HG02798 (cell line): ENCODE results near the gene RGS10.

Experiments used
- ATAC-seq: cut with Tn5 transposase; IDR thresholded peaks from one replicate; pipeline ENCODE4 v1.9.1; 2021; ENCODE audit warnings: mild to moderate bottlenecking; ENCODE audit not compliant: unreplicated experiment, poor library complexity

RGS10 gene

DNA sequence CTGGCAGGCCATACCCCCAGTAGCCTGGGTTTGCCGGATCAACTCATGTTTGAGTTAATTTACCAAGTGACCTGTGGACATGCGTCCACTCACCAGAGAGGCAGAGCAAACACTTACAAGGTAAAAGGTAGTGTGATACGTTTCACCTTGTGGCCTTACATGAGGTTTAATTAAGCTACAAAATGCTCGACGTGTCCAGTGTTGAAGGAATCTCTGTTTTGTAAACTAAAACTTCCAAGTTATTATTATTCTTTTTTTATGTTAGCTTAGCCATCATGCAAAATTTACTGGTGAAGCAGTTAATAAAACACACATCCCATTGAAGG, 42.9 kb downstream of the RGS10 start:
- no peak for ATAC-seq

GRCh38 chr10:119498889-119499676, 43.4 kb downstream of the RGS10 start:
- ATAC-seq, result no peak

GRCh38 chr10:119497243-119497642, 45.3 kb downstream of the RGS10 start:
- no peak for ATAC-seq

- peak; percentile 87 for ATAC-seq
Measured at GRCh38 chr10:119496273-119496672, 46.2 kb downstream of the RGS10 start.

- no peak for ATAC-seq
Measured at GRCh38 chr10:119495545-119495944, 47.0 kb downstream of the RGS10 start.

DNA sequence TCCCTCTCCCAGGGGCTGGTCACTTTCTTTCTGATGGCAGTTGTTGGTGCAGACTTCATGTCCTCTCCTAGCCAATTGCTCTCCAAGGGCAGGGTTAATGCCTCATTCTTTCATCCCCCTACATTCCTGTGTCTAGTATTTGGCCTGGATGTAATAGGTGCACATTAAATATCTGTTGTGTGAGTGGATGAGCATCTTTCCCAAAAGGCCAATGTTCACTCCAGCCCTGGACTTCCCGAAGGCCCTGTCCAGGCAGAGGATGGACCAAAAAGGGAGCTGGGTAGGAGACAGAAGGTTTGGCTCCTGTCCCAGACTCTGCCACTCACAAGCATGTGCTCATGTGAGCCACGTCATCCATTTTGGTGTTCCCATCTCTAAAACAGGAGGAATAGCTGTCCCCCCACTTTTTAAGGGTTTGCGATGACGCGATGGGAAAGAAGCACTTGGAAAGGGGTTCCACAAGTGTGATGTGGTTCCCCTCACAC, 47.5 kb downstream of the RGS10 start:
- no peak for ATAC-seq

- no peak for ATAC-seq
Measured at GRCh38 chr10:119494236-119495020, 48.1 kb downstream of the RGS10 start.

DNA sequence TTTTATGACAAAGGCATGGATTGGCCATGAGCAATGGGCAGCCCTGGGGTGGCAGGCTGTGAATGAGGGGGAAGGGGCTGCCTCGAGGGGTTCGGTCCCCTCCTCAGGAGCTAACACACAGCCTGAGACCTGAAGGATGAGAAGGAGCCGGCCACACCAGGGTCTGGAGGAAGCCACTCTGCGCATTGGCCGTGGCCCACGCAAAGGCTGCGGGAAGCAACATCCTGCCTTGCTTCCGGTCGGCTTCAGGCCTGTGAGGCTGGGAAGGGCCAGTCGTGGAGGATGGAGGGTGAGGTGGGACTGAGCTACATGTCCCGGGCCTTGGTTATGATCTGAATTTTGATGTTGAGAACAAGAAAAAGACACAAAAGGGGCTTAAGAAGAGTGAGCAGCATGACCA, 49.4 kb downstream of the RGS10 start:
- ATAC-seq, result no peak

- ATAC-seq, result no peak
Measured at GRCh38 chr10:119491966-119492757, 50.4 kb downstream of the RGS10 start.

- ATAC-seq, result no peak
Measured at GRCh38 chr10:119489991-119490326, 52.6 kb downstream of the RGS10 start.

DNA sequence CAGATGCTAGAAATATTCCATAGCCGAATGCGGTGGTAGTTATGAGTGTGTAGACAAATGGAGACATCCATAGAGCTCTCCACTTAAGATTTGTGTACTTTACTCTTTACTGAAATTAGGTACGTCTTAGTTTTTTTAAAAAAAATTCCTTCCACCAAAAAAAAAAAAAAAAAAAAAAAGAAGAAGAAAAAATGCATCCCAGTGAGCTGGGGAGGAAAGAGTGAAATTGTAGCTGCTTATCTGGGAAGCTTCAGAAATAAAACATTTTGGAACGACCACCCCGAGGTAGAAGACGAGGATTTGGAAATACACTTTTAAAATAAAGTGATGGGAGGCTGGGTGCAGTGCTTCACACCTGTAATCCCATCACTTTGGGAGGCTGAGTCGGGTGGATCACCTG, 53.8 kb downstream of the RGS10 start:
- no peak for ATAC-seq

DNA sequence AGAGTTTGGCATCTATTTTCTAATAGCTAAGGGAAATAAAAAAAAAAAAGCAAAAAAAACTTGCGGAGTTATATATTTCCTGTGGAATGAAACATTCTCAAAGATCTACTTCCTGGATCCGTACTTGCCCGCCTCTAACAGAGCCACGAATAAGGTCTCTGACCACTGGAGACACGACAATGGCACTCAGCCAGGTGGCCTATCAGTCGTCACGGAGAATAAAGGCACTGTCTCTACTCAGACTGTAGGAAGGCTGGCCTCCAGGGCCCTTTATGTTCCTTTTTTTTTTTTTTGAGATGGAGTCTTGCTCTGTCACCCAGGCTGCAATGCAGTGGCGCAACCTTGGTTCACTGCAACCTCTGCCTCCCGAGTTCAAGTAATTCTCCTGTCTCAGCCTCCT, 58.7 kb downstream of the RGS10 start:
- ATAC-seq, result no peak

DNA sequence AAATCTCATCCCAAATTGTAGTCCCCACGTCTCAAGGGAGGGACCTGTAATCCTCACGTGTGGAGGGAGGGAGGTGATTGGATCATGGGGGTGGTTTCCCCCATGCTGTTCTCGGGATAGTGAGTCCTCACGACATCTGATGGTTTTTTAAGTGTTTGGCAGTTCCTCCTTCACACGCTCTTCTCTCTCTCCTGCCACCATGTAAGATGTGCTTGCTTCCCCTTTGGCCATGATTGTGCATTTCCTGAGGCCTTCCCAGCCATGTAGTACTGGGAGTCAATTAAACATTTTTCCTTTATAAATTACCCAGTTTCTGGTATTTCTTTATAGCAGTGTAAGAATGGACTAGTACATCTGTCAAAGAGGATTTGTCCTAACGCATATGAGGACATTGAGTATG, 59.5 kb downstream of the RGS10 start:
- no peak for ATAC-seq

DNA sequence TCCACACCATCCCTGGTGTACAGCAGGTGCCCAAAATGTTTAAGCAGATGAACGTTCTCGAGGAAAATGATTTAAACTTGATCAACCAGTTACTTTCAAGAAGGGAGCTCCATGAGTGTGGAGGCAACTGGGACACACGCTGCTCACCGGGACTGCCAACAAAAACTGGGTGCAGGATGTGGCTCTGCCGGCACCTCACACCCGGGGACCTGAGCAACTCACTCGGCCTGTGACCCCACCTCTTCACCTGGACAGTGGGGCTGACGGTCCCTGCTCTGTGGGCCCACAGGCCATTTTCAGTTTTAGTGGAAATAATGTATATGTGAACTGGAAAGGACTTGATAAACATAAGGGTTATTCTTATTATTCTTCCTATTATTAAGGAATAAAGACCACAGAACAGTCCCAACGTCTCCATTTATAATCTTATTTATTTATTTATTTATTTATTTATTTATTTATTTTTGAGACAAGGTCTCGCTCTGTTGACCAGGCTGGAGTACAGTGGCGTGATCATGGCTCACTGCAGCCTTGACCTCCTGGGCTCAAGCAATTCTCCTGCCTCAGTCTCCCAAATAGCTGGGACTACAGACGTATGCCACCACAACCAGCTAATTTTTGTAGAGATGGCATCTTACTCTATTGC, 60.6 kb downstream of the RGS10 start:
- ATAC-seq, result no peak

GRCh38 chr10:119480667-119481066, 61.9 kb downstream of the RGS10 start:
- ATAC-seq, result no peak

GRCh38 chr10:119479532-119479931, 63.0 kb downstream of the RGS10 start:
- no peak for ATAC-seq

DNA sequence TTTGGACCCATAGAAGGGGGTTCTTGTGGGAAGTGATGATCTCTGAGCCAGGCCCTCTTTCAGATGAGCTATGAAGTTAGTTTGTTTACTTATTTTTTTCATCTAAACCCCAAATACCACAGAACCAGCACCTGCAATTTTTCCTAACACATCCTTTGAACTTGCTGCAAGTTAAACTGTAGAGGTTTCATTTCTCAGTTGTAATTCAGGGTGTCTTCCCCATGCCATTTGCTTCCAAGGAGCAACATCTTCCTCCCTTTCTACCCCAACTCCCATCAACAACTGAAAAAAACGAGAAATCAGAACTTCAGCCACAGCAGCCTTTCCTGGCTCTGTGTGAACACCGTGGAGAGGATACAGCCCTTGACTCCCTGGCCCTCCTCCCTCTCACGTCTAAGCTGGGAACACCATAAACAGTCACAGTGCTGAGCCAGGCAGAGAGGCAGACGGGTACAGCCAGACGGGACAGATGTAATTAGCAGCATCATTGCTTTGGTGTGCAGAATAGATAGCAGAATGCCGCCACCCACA, 63.6 kb downstream of the RGS10 start:
- no peak for ATAC-seq

GRCh38 chr10:119478111-119478802, 64.3 kb downstream of the RGS10 start:
- ATAC-seq, result peak; percentile 78

- peak; percentile 72 for ATAC-seq
Measured at GRCh38 chr10:119477444-119477843, 65.1 kb downstream of the RGS10 start.

GRCh38 chr10:119474606-119475005, 67.9 kb downstream of the RGS10 start:
- ATAC-seq, result no peak
